Natural killer cell (primary cell): ENCODE data around the gene CCDC81. TPM values are rescaled to one million over a fixed set of nuclear protein-coding genes. Genes with fewer than 3 reads are reported as not detected.

Experiments
- ATAC-seq, 3 donors: fragments of 150-1000 bp in 2 of 3; fragments of 200-7000 bp in 1 of 3; cut with Tn5 transposase; 1 replicate in 1 of 3; 2 replicates in 2 of 3; pipeline ENCODE4 v1.10.0; 2021; ENCODE audit warnings: mild to moderate bottlenecking in 2 of 3, moderate library complexity in 2 of 3
- DNase-seq, 2 donors: peaks; one replicate each; pipeline versions ENCODE4 v3.0.0 to v3.0.0-alpha.2; 2013 to 2021; ENCODE audit warnings: mixed read lengths in 1 of 2
- H3K27ac ChIP-seq: one replicate; pipeline ENCODE4 v1.5.1; 2013; ENCODE audit warnings: mild to moderate bottlenecking, low read length
- H3K27me3 ChIP-seq: one replicate; pipeline ENCODE4 v1.6.1; 2013; ENCODE audit warnings: low read length; ENCODE audit not compliant: control insufficient read depth, insufficient read depth
- H3K36me3 ChIP-seq: one replicate; pipeline ENCODE4 v1.6.1; 2013; ENCODE audit warnings: low read length; ENCODE audit not compliant: control insufficient read depth, insufficient read depth
- H3K4me1 ChIP-seq: one replicate; pipeline ENCODE4 v1.6.1; 2013; ENCODE audit warnings: low read length; ENCODE audit not compliant: control insufficient read depth, insufficient read depth
- H3K4me3 ChIP-seq: one replicate; pipeline ENCODE4 v1.5.1; 2013; ENCODE audit warnings: low read length
- H3K9me3 ChIP-seq: one replicate; pipeline ENCODE4 v1.6.1; 2013; ENCODE audit warnings: low read length; ENCODE audit not compliant: control insufficient read depth, insufficient read depth
- H3K27ac Mint-ChIP-seq, 2 donors: one replicate each; pipeline ENCODE4 v1.8.0; 2022; ENCODE audit warnings: mild to moderate bottlenecking in 2 of 2, mixed read lengths in 2 of 2, moderate library complexity in 1 of 2
- H3K27me3 Mint-ChIP-seq, 2 donors: one replicate each; pipeline ENCODE4 v1.8.0; 2022; ENCODE audit warnings: low read depth in 2 of 2, mixed read lengths in 2 of 2
- H3K36me3 Mint-ChIP-seq: one replicate; pipeline ENCODE4 v1.8.0; 2022; ENCODE audit warnings: mixed read lengths
- H3K4me1 Mint-ChIP-seq, 2 donors: one replicate each; pipeline ENCODE4 v1.8.0; 2022; ENCODE audit warnings: mixed read lengths in 2 of 2
- H3K4me3 Mint-ChIP-seq: one replicate; pipeline ENCODE4 v1.8.0; 2022; ENCODE audit warnings: mild to moderate bottlenecking, moderate library complexity, mixed read lengths
- H3K9me3 Mint-ChIP-seq, 2 donors: one replicate each; pipeline ENCODE4 v1.8.0; 2022; ENCODE audit warnings: mixed read lengths in 2 of 2
- CTCF ChIP-seq: fragments of 200-600 bp; IDR thresholded peaks from one replicate; pipeline ENCODE4 v1.8.0; 2022; ENCODE audit warnings: antibody characterized with exemption
- WGBS: methylation state at CpG from one replicate; pipeline ENCODE4 v1.1.7; 2013; ENCODE audit warnings: missing lambda C conversion rate; ENCODE audit not compliant: insufficient coverage; 5-methylcytosine and 5-hydroxymethylcytosine counted together
- intact Hi-C: fragments of 100-400 bp; cut with micrococcal nuclease; formaldehyde crosslinking; loops from one replicate; pipeline ENCODE4 v1.14.2; 2022
- total RNA-seq, 4 donors: library from RNA; stranded (reverse); fragments of 120-200 nt in 1 of 4; gene quantifications; one replicate each; pipeline versions ENCODE4 v1.2.3 to v1.2.4, GENCODE V29; 2013 to 2022

CCDC81 gene
- total RNA-seq, 3 donors from 2014 or later (not counting 1 experiment from before 2014, with no cell fraction given) = 0.64 to 0.90 (median 0.77) TPM

GRCh38 chr11:86463955-86464354, 89.3 kb downstream of the CCDC81 start:
- DNase-seq (no peak), ATAC-seq (no peak)
- Histone ChIP-seq H3K36me3 (no peaks in the 10 kb centered on the region), H3K9me3 (no peaks in the 10 kb centered on the region), H3K4me3 (no peak overlapping the region), H3K27me3 (no peaks in the 10 kb centered on the region), H3K4me1 (no peaks in the 10 kb centered on the region), H3K27ac (no peak overlapping the region)
- Mint-ChIP-seq H3K4me1 (no peaks in the 10 kb centered on the region), H3K27me3 (peaks cover 0 to 7% of the 10 kb centered on the region in 2 donors), H3K27ac (no peak overlapping the region), H3K9me3 (peaks cover 0 to 2% of the 10 kb centered on the region in 2 donors), H3K4me3 (no peak overlapping the region), H3K36me3 (no peaks in the 10 kb centered on the region)
- no peak for TF ChIP-seq CTCF
- 96% methylated on average over 5 of the region's 5 CpGs for WGBS
- intact Hi-C loops = no loop called here

- intact Hi-C loops = no loop called here
- H3K9me3 ChIP-seq = no peaks in the 10 kb centered on the region
- H3K27me3 ChIP-seq = no peaks in the 10 kb centered on the region
- whole genome bisulfite sequencing = 97% methylated on average over 5 of the region's 5 CpGs
- H3K4me3 ChIP-seq = no peak overlapping the region
- no peaks in the 10 kb centered on the region for H3K4me1 Mint-ChIP-seq
- H3K36me3 ChIP-seq = no peaks in the 10 kb centered on the region
- no peak overlapping the region for H3K27ac Mint-ChIP-seq
- DNase-seq (no peak), ATAC-seq (no peak)
- TF ChIP-seq CTCF = no peak
- H3K36me3 Mint-ChIP-seq = no peaks in the 10 kb centered on the region
- peaks cover 0 to 7% of the 10 kb centered on the region in 2 donors for H3K27me3 Mint-ChIP-seq
- no peak overlapping the region for H3K4me3 Mint-ChIP-seq
- peaks cover 0 to 2% of the 10 kb centered on the region in 2 donors for H3K9me3 Mint-ChIP-seq
- H3K4me1 ChIP-seq = no peaks in the 10 kb centered on the region
- no peak overlapping the region for H3K27ac ChIP-seq
Measured at GRCh38 chr11:86464509-86465221, 90.0 kb downstream of the CCDC81 start.

- no peak overlapping the region for H3K27ac Mint-ChIP-seq
Measured at GRCh38 chr11:86468169-86468568, 93.5 kb downstream of the CCDC81 start.

More at GRCh38 chr11:86468169-86468568, 93.5 kb downstream of the CCDC81 start:
- H3K4me3 ChIP-seq = no peak overlapping the region
- no peak for DNase-seq
- peaks cover 0 to 2% of the 10 kb centered on the region in 2 donors for H3K9me3 Mint-ChIP-seq
- H3K4me1 ChIP-seq = no peaks in the 10 kb centered on the region
- no peaks in the 10 kb centered on the region for H3K36me3 Mint-ChIP-seq
- no peak for ATAC-seq
- no peak overlapping the region for H3K4me3 Mint-ChIP-seq
- no peak for TF ChIP-seq CTCF
- H3K27ac ChIP-seq = no peak overlapping the region
- peaks cover 19% of the 10 kb centered on the region in 2 donors for H3K4me1 Mint-ChIP-seq
- no peaks in the 10 kb centered on the region for H3K9me3 ChIP-seq
- intact Hi-C loops = no loop called here
- WGBS = no CpG with 5 or more reads among the region's 1 CpG
- no peaks in the 10 kb centered on the region for H3K36me3 ChIP-seq
- H3K27me3 Mint-ChIP-seq = peaks cover 11 to 25% of the 10 kb centered on the region in 2 donors
- H3K27me3 ChIP-seq = no peaks in the 10 kb centered on the region
